CD4-positive, alpha-beta T cell treated with Interferon gamma for 1 hour (primary cell): ENCODE data around the gene MACROH2A1.

Experiments used
- DNase-seq: peaks from one replicate; pipeline ENCODE4 v3.0.0-alpha.2; 2020

MACROH2A1 gene

DNA sequence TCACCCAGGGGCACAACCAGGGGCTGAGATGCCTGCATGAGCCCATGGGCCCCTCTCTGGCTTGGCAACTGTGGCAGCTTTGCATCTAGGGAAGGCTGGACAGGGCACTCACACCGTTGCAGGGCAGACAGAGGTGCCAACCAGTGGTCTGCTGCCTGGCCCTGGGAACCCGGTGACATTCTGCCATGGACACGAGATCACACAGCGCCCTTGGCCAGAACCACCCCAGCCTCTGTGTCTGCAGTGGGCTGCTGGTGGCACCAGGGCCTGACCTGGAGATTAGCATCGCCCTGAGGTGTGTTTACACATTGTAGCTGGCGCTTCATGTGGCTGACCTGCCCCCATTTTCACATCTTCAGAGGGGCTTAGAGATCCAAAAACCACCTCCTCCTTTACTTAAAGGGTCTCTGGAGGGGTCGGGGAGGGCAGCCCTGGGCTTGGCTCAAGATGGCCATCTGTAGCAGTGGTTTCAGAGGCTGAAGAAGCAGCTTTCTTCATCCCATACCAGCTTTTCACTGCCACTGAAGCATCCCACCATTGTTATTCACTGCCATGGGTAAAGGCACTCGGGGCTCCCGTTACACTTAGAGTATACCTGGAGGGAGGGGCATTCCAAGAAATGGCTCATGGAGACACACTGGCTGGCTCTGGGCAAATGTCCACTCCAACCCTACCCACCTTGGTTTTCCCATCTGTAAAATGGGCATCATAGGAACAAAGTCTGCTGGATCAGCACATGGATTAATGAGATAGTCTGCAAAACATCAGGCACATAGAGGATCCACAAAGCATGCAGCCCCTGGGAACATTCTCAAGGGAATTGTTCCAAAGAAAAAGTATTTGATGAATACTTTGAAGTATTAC, 36.7 kb upstream of the MACROH2A1 start:
- DNase-seq, result no peak

DNA sequence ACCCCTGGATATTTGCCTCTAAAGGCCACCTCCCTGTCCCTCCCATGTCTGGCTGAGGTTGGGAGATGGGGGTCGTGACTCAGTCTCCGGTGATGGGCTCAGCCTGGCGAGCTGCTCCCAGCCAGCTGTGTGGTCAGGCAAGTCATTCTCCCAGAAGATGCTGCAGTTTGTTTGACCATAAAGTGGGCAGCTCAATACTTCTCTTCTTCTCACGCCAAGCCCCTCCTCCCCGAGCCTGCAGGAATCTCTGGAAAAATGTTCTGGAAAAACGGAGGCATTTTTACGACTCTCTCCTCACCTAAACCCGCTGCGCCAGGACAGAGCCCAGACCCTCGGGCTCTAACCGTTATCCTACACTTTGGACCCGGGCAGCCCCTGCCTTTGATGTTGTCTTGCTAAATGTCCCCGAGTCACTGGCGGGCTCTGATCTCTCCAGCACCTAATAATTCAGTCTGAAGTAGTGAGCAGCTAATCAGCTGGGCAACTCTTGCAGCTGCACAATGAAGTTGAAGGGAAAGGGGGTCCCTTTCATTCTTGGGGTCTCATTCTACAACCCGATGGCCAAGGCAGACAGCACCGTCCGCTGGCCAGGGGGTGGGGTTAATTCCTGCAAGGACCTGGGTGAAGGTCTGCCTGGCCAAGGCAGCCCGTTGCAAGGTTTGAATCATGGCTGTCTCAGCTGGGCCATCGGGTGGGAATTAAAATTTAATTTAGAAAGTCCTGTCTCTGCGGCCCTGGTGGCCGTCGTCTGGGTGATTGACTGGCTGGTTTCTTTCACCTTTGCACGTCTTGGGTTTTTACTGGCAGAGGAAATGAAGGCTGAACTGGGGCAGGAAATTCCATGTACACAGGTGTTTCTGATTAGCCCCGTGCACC, 35.8 kb upstream of the MACROH2A1 start:
- DNase-seq, result no peak

DNA sequence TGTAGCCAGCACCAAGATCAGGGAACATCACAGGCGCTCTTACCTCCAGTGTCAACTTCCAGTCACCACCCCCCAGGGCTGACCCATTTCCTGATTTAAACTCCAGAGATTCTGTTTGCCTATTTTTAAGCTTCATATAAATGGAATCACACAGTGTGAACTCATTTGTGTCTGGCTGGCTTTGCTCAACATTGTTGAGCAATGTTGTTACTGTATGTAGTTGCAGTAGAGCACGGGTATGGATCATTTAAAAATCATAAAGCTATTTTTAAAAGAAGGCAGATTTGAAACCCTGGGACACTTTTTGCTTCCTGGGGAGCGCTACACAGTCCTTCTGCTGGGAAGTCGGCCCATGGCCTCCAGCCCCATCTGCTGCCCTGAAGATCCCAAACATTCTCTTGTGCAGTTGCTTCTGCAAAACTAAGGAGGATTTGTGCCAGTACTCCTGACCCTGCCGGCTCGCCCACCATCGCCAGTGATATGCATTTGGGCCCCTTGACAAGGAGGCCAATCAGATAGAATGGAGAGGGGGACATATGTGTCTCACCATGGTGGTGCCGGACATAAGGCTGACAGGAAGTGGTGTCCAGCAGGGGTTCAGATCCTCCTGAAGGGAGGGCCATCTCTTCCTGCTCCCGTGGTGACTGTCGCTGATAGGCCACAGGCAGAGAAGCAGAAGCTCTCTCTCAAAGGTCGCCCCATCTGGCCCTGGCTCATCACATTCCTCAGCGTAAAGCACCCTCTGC, 34.8 kb upstream of the MACROH2A1 start:
- peak; percentile 28 for DNase-seq

DNA sequence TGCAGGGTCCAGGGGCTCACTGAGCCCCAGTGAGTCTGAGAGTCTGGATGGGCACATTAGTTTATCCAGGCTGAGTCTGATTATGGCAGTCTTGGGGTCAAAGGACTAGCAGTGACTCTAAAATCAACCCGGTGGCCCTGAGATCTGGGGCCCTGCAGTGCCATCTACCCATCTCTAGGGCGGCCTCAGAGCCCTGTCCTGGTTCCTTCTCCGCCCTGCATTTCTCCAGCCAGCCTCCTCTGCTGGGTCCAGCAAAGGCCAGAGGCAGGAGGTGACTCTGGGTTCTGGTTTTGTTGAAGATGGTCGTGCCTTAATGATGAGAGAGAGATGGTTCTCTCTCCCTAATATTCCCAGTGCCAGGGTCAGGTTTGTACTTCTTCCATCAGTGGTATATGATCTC, 33.1 kb upstream of the MACROH2A1 start:
- DNase-seq, result no peak

DNA sequence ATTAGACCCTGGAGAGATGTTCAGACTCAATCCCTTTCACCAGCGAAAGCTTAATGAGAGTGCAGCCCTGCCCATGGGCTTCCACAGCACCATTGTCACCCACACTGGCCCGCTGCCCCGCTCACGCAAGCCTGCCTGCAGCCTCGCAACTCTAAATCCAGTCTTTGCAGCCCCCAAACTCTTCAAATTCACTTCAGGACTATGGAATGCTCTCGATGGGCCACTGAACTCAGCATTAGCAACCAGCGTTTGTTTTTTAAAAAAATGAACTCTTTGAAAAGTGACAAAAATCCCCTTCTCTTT, 31.1 kb upstream of the MACROH2A1 start:
- no peak for DNase-seq

DNA sequence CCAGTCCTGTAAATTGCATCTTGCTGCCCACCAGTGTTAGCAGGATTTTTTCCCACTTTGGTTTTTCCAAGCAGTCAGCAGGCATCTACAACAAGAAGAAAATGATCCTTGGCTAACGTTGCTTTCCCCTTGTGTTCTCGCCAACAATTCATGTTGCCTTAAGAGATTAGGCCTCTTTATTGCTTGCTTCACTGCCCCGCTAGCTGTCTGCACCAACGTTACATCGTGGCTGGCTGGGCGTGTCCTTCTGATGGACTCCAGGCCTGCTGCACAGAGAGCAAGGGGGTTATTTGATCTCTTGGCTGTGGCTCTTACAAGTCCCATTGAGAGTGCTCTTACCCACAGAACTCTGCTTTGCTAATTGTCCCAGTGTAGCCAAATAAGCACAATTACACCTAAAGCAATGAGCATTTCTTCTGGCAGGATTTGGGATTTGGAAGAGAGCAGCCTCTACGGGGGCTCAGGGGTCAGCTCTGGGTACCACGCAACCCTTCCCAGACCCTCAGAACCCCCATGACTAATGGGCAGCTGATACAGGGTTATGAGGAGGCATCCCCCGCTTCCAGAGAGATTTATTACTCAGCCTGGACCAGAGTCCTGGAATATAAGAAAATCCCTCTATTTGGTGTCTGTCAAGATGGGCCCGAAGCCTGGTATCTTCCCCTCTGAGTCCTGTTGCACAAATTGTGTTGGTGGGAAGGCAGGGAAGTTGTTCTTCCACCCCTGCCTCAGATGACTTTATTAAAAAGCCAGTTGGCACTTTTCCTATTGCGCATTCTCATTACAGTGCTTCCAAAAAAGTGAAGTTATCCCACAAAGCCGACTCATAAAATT, 30.5 kb upstream of the MACROH2A1 start:
- DNase-seq, result no peak

DNA sequence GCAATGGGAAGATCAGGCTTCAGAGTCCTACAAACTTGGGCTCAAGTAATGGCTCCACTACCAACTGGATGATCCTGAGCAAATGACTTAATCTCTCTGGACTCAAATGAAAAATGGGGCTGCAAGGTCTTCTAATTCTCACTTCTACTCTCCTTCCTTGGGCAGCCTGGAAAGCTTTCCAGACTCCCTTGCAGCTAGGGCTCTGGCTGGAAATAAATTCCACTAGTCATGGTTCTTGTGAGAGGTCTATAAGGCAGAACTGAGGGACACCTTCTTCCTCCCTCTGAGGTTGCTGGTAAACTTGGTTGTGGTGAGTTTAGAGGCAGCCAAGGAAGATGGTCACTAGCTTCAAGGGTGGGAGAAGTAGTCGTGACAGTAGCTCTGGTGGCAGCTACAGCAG, 29.6 kb upstream of the MACROH2A1 start:
- DNase-seq, result no peak

DNA sequence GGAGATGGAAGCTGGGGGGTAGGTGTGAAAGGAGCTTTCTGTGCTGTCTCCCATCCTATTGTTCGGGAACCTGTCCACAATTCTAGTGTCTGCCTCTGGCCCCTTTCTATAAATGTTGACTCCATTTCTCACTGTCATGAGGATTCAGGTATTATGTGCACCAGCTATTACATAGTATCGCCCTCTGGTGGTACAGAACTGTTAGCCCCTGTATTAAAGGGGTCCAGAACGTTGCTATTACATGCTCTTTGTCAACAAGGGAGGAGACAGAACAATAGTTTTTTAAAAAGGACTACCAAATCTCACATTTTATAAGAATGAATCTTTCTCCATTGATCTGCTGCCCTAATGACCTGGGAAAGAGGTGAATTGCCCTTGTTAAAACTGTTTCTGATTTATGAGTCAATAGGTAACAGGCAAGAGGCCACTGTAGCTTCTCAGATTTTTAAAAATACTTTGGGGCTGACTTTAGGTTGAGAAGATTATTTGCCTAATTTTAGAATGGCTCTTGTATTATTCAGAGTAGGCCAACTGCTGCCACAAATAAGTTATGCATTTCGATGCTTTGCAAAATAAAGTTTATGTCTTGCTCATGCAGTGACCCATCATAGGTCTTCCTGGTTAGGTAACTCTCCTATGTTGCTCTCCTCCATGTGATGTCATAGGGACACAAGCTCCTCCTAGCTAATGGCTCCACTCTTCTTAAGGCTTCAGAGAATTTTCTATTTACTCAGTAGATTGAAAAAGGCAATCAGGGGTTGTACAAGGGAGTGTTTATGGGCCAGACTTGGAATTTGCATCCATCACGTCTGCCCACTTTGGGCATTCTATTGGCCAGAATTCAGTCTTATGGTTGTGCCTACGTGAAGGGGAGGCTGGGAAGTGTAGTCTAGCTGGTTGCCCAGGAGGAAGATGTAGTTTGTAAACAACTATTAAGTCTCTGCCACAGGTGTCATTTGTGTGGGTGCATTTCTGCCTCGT, 27.4 kb upstream of the MACROH2A1 start:
- DNase-seq, result no peak

DNA sequence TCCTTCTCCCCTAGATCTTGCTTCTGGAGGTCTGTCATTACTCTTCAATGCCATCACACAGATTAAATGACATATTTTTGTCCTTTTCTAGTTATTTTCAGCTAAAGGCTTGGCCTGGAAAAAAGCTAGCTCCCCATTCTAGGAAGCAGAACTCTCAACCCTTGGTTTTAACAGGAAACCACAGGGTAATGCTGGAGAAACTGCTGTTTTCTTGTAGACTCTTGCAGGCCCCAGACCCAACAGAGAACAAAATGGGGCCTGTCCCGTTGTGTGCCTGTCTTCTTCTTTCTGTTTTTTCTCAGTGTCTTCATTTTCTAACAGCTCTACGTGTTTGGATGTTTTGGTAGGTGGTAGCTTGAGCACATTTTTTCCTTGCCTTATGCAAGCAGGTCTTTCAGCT, 26.6 kb upstream of the MACROH2A1 start:
- no peak for DNase-seq

DNA sequence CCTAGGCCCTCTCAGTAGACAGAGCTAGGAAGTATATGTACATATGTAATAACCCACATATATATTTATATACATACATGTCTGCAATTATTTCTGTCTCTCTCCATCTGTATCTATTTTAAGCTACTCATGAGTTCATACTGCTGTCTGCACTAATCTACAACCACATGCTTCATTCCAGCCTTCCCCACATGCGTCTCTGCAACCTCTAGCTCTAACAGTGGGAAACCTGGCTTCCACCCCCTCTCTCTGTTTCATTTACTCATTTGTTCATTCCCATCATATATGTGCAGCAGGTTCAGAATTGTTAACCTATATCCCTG, 24.8 kb upstream of the MACROH2A1 start:
- DNase-seq, result no peak

DNA sequence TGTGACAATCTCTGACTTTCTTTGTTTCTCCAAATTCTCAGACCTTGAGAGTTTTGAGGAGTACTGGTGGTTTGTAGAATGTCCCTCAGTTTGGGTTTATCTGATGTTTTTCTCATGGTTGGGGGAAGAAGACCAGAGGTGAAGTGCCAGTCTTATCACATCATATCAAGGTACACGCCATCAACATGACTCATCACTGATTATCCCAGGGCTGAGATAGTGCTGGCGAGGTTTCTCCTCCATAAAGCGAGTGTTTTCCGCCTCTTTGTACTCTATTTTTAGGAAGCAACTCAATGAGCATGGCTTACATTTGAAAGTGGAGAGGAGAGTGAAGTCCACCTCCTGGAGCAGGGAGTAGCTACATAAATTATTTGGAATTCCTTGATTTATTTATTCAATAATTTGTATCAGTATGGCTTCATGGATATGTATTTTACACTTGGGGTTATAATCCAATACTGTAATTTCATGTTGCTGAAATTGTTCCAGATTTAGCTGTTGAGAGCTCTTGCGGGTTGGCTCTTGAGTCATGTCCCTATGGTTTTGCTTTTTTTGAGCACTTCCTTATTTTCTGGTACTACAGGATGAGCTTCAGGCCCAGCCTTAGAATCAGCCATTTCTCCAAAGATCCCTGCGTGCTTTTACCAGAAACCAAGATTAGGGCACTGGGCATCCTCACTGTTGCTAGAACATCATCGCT, 24.3 kb upstream of the MACROH2A1 start:
- no peak for DNase-seq

DNA sequence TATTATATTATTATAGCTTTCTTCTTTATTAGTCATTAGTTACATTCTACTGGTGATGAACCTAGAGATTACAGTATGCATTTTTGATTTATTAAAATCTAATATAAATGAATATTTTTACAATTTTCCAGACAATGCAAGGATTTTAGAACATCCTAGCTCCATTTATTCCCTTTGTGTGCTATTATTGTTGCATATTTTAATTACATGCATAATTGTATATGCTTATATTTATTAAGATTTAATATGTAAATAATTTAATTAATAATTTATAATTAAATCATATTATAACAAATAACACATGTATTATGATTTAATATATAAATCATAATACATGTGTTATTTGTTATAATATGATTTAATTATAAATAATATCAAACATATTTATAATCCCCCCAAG, 23.4 kb upstream of the MACROH2A1 start:
- DNase-seq, result no peak

DNA sequence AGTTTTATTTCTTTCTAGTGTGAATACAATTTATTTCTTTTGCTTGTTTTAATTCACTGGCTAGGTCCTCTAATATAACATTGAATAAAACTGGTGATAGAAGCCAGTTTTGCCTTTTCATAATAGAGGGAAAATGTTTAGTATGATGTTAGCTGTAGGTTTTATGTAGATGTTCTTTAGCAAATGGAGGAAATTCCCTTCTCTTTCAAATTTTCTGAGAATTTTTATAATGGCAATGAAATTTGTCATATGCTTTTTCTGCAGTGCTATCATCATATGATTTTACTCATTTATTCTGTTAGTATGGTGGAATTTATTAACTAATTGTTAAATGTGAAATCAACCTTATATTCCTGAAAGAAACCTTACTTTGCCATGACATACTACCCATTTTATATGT, 18.1 kb upstream of the MACROH2A1 start:
- DNase-seq, result no peak

DNA sequence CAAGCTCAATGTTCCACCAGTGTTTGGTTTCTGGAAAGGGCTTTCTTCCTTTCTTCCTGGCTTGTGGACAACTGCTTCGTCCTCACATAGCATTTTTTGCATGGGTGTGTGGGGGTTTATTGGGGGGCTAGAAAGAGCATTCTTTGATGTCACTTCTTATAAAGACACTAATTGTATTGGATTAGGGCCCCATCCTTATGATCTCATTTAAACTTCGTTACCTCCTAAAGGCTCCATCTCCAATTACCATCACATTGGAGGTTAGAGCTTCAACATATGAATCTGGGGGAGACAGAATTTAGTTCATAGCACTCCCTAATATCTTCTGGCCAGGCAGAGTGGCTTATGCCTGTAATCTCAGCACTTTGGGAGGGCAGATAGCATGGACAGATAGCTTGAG, 6.1 kb upstream of the MACROH2A1 start:
- no peak for DNase-seq

DNA sequence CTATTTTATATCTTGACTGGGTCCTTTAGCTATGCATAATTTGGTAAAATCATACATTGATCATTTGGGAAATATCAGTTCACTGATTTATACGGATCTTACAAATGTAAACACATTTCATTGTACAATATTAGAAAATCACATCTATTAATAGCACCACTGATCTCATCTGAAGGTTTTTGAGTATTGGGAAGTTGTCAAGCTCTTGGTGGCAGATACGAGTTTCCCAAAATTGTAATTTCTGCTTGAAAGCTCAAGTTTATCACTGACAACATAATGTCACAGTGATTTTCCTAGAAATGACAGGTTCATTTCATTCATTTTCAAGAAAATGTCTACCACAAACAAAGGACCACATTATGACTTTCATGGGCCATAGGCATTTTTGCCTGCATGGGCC, 3.0 kb upstream of the MACROH2A1 start:
- no peak for DNase-seq

DNA sequence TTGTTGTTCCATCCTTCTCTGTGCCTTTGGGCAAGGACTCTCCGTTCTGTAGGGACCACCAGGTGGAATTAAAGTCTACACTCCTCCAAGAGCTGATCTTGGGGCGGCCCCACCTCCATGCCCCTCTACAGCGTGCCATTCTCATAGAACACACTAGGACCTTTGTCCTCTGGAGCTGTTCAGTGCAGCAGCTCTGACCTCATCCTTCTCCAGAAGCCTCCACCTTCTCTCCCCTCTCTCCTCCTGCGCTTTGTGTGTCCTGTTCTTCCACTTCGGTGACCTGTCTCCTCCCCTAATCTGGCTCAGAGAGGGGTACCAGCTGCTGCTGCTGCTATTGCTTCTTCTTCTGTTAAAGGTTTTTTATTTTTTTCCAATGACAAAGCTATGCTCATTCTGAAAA, 1.8 kb upstream of the MACROH2A1 start:
- no peak for DNase-seq

DNA sequence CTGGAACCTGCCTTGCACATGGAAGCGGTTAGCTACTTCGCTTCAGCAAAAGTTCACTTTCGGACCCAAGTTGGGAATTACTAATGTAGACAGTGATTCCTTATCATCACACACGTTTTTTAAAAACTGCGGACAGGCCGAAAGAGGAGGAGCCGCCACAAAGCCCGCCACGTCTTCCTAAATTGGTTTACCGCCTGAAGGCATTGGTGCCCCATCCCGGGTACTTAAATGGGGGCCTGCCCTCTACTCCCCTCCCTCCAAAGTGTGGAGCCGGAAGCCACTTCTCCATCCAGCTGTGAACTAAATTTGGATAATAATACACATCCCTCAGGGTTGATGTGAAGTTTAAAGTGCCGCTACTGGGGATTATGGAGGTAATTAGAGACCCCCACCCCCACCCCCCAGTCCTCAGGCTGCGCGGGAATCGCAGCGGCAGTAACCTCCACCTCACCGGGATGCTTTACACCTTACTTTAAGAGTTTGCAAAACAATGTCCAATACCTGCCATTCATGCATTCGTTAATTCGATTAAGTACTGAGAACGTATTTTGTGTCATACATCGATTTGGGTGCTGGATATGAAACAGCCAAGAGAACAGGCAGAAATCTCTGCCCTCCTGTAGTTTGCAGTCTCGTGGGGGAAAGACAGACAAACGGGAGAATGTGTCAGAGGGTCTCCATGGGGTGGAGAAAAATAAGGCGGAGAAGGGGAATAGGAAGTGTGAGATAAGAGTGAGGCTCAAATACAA, 937 bp upstream of the MACROH2A1 start:
- no peak for DNase-seq

DNA sequence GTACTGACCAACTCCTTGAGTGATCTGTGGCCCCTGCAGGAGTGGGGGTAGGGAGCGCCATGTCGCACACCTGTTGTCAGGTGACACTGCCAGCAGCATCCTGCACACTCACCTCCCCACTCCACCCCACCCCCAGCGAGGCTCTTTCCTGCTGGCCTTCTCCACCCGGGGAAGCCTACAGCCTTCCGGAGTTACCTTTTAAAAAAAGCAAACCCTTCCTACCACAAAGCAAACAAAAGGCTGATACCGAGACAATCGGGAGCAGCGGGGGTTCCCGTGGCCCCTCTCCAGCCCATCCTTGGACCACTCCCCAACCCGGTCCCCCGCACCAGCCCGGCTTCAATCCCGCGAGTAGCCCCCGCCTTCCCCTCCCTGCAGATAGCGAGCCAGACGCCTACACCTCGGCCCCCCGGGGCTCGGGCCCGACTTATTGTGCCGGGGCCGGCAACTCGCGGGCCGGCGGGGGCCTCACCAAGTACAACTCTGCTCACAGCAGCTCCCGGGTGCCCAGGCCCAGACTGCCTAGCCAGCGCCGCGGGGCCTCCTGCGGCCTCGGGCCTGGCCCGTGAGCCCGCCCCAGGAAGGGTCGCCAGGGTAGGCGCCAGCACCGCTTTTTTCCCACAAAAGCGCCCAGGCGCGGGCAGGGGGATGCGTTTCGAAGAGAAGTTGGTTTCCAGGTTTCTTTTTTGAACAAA, 724 bp downstream of the MACROH2A1 start:
- DNase-seq, result no peak

DNA sequence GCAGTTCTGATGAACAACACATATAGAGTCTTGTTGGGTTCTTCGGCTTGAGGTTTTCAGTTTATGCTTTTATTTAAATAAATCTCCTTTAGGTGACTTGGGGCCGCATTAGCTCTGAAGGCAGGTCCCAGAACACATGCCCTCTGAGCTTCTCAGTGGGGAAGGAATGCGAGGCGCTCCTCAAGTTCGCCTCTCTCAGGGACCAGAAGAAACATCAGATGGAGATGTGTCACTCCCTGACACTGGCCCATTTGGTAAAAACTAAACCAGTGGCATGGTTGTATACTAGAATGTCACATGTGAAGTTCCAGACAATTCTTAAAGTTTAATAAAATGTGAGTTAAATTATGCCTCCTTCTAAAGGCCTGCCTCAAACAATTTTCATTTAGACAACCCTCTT, 1.9 kb downstream of the MACROH2A1 start:
- no peak for DNase-seq
